Cardiac ventricle fibroblast (primary cell): ENCODE data around the gene CCDC178. TPM values are rescaled to one million over a fixed set of nuclear protein-coding genes. Genes with fewer than 3 reads are reported as not detected.

Source experiments
- total RNA-seq: library from RNA; depleted of rRNA; stranded (reverse); fragments of >200 nt; gene quantifications from 2 replicates; pipeline ENCODE4 v1.2.3, GENCODE V29; 2015

Gene CCDC178, protein sequence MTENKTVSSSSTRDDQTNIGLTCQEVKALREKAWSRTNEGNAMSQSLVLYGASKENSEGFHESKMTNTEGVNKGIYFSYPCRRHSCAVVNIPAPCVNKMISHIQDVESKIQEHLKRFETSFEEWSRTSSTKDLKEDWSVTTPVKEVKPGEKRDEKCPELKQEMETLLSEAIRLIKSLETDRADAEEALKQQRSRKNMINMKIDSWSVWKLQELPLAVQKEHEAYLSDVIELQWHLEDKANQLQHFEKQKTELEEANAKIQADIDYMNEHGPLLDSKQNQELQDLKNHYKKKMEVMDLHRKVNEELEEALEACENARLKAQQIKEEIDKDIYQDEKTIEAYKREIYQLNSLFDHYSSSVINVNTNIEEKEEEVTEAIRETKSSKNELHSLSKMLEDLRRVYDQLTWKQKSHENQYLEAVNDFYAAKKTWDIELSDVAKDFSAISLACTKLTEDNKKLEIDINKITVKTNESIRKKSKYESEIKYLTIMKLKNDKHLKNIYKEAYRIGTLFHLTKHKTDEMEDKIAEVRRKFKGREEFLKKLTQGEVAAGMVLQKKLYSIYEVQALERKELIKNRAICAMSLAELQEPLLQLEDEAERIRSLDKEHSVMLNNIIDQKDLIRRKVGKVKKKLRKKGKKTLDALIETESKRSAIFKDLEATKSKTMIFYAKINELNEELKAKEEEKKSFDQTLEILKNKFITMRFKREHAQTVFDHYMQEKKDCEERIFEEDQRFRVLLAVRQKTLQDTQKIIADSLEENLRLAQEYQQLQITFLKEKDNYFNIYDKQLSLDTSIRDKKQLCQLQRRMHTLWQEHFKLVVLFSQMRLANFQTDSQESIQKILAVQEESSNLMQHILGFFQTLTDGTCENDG
- total RNA-seq = 0.83 TPM in 1 of 2 replicates, not detected in the other

DNA sequence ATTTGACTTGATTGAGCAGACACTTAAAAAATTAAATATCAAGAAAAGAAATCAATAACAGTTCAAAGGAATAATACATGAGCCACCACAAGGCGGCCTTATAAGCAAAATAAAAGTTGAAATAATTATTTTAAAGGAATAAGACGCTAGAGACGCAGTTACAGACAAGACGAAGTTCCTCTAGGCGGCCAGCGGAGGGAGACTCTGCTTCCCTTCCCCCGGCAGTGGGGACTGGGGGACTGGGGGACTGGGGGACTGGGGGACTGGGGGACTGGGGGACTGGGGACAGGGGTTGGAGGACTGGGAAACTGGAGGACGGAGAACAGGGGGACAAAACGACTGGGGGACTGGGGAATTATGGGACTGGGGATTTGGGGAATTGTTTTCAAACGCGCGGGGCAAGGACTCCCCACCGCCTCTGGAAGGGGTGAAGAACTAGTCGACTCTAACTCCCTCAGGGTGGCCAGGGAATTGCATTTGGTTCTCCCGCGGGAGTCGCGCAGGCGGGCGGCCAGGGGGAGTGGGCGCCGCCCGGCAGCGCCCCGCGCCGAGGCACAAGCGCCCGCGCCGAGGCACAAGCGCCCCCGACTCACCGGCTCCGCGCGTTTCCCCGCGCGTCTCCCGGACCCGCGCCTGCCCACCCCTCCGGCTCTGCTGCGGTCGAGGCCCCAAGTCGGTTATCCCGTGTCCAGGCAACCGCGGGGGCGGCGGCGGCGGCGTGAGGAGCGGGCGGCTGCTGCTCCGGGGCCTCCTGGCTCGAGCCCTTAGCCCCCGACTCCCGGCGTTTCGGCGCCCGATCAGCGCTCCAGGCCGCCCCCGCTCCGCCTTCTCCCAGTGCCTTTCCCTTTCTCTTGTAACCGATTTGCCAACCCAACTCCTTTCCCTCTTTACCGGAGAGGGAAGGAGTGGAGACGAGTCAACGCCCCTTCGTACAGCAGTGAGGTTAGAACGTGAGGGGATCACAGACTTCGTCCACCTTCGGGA is at the start of gene CCDC178:
Gene CCDC178 (minus strand): TSS at position 662 of the 984 bp plus-strand sequence. CDS start 28,633 bp downstream, outside the sequence.

Other genes with a start within 250 kb of the CCDC178 start
- 0.12 TPM in 1 of 2 replicates, not detected in the other for gene ASXL3, start 137.5 kb upstream of the CCDC178 start, total RNA-seq